GM10847 (cell line): Measurements from ENCODE around the gene OGFR.
A peak's percentile ranks its signal among the peaks of the same experiment; 100 is the strongest.

Experiments used
- POLR2A ChIP-seq: IDR thresholded peaks from 2 replicates; pipeline ENCODE4 v1.6.1; 2011; ENCODE audit not compliant: insufficient read length; ENCODE audit errors: extremely low read depth

The OGFR gene

DNA sequence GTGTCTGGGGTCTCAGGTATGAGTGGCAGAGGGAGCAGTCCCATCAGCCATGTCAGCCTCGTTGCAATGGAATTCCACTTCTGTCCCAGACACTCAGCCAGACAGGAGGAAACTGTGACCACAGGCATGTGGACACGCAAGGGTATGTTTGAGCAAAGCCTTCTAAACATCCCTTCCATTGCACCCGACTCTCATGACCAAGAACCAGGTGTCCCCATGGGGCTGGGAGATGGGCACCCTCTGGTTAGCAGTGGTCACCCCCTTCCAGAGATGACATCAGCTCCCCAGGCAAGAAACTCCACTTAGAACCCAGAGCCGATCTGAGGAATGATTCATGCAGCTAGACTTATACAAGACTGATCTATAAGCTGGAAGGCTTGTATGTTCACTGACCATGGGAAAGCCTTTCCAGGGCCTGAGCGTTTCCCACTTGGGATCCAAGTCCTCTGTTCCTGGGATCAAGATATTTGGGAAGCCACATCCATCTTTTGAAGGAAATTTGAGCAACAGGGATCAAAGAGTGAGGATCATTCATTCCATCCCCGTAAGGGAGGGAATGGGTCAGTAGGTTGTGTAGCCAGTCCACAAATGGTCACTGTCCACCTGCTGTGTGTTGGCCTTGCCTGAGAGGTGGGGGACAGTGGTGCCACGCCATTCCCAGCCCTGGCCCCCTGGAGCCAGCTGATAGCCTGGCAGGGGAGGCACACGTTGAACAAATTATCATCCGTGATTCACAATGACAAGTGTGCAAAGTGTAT is 12.3 kb upstream of the OGFR start:
- no peak for TF ChIP-seq POLR2A

DNA sequence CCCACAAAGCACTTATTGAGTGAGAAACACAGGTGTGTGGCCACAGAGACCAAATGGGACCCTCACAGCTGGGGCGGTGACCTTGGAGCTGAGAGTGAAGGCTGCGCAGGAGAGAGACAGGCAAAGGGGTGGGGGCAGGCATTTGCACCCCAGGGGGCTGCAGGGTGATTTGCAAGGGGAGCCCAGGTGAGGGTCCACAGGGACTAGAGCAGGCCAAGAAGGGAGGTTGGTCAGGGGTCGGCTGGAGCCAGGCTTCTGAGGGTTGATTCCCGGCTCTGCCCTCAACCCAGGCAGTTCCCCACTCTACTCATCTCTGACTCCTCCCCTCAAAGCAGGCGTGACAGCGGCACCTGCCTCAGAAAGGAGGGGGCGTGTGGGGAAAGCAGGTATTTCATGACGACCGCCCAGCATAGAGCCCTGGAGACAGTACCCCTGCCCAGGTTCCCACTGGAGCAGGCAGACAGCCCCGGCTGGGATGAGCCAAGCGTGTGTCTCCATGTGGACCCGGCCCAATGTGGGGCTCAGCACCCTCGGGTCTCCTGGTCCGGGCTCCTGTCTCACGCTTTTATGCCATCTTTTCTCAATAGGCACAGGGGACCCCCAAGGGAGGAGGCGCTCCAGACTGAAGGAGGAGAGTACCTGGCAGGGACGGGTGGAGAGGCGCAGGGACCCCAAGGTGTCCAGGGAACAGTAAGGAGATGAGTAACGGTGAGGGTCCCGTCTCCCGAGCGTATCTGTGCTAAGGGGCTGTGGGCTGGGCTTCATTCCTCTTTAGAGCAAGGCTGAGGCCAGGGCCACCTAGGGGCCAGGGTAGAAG is 11.5 kb upstream of the OGFR start:
- no peak for TF ChIP-seq POLR2A

DNA sequence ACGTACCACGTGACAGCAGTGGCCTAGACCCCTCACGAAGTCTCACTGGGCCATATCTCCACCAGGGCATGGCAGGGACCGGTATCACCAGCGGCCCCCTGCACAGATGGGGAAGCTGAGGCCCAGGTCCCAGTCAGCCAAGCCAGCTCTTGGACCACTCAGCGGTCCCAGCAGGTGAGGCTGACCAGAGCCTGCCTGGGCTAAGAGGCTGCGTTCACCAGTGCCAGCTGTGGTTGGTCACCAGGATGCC is 11.0 kb upstream of the OGFR start:
- no peak for TF ChIP-seq POLR2A

DNA sequence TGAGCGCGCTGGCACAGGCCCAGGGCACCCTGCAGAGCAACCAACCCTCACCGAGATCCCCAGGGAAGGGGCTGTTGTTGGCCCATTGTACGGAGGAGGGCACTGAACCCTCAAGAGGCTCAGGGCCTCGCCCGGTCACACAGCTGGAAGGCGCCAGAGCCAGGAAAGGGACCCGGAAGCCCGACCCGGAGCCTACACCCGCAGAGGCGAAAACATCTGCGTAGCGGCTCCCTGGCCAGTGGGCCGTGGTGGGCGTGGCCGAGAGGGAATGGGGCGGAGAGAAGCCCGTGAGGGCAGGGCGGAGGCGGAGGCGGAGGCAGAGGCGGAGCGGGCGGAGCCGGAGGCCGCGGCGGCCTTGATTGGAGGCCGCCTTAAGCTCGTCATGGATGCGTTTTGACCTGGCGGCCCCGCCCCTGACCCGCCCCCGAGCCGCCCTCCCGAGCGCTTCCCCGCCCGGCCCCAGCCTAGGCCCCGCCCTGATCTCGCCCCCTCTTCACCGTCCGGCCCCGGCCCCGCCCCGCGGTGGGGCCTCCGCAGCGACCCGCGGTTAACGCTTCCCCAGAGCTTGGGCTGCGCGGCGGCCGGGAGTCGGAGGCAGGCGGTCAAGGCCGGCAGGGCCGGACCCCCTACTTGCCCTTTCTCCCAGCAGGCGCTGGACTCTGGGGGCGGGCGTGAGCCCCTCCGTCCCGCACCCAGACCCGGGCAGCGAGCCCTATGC is 10.5 kb upstream of the OGFR start:
- TF ChIP-seq POLR2A = peak; percentile 59

DNA sequence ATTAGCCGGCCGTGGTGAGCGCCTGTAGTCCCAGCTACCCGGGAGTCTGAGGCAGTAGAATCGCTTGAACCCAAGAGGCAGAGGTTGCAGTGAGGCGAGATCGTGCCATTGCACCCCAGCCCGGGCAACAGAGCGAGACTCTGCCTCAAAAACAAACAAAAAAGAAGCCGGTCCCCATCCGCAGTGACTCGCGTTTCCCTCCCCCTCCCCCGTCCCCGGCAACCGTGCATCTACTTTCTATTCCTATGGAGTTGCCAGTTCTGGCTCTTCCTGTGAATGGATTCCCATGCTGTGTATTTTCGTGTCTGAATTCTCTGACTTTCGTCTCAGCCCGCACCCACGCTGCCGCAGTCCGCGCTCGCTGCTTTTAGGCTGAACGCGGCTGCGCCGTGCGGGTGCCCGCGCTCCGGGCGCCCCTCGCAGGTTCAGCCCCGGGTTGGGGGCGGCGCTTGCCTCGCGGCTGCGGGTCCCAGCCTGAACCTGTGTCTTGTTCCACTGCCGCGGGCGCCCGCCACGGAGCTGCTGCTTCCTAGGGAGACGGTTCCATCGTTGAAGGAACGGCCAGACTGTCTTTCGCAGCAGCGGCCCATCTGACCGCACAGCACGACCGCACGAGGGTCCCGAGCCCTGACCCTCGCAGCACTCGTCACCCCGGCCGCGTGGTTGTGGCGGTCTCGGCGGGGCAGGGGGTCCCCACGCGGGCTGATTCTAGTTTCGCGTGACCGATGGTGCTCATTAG is 9.4 kb upstream of the OGFR start:
- peak; percentile 18 for TF ChIP-seq POLR2A

DNA sequence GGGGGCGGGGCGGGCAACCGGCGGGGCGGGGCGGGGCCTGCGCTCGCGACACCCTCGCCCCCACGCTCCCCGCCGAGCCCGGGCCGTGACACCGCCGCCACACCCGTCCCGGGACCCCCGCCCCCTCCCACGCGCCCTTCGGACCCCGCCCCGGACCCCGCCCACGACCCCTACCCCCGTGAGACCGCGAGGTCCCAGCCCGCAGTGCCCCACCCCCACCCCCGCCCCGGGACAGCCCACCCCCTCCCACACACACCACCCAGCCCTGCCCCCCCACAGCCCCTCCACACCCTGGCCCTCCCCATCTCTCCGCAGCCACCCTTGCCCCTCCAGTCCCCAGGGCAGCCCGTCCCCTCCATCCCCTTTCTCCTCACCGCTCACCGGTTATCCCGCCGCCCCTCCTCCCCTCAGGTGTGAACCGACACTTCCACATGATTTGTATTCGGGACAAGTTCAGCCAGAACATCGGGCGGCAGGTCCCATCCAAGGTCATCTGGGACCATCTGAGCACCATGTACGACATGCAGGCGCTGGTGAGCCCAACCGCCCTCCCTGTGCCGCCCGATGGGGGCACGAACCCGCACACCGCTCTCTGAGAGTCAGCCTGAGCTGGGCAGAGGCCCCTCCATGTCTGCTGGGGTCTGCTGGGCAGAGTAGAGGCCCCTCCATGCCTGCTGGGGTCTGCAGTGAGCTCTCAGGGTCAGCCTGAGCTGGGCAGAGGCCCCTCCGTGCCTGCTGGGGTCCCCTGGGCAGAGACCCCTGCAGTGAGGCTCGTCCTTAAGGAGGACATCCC is 7.7 kb upstream of the OGFR start:
- no peak for TF ChIP-seq POLR2A

DNA sequence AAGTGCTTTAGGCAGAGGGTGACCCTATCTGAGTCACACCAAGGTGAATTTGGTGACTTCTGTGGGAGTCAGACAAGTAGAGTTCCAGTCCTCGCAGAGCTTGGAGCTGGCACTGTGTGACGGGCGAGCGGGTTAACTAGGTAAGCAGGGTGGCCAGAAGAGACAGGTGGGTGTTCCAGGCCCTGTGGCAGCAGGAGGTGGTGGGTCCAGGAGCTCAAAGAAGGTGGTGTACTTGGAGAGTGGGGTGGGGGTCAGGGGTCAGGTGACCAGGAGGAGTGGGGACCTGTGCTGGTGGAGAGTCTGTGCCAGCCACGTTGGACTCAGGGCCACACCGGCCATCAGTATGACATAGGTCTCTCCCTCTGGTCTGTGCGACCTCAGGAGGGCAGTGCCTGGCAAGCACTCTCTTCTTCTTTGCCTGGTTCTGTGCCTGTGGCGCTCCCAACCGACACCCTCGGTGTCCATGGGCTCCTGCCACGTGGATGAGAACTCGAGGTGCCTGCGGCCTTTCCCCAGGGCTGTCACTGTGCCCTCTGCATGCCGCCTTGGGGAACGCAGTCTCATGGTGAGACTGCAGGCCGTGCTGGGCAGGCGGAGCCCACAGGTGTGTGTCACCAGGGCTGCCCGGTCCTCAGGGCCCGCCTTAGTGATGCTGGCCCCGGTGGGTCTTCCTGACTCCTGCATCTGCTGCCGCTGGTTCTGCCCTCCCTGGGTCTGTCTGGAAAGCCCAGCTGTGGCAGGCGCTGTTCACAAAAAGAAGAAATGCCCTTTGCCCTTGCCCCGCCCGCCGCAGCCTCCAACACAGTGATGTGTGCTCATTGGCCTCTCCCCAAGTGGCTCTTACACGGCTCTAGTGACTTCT is 6.7 kb upstream of the OGFR start:
- no peak for TF ChIP-seq POLR2A

DNA sequence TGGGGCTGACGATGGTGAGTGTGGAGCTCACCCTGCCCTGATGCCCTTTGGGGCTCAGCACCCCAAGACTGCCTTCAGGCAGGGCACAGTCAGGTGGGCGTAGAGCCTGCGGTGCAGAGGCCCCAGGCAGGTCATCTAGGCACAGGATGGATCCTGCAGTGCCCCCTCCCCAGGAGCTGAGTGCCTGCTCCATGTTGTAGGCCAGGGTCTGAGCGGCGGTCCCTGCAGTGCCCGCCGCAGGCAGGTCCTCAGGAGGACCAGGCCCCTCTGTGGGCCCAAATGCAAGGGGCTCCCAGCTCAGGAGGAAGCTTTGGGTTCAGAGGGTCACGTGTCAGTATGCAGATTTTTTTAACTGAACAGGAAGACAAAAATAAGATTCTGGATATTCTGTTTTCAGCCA is 5.6 kb upstream of the OGFR start:
- TF ChIP-seq POLR2A = no peak

DNA sequence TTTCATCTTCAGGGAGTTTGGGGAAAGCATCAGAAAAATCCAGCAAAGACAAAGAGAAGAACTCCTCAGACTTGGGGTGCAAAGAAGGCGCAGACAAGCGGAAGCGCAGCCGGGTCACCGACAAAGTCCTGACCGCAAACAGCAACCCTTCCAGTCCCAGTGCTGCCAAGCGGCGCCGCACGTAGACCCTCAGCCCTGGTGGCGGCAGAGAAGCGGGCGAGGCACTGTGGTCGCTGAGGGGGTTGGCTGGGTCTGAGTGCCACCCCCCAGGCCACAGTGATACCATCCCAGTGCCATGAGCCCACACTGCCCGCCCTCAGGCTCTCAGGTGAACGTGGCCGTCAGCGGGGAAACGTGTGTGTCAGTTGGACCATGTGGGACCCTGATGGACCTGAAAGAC is 5.2 kb upstream of the OGFR start:
- TF ChIP-seq POLR2A = no peak

DNA sequence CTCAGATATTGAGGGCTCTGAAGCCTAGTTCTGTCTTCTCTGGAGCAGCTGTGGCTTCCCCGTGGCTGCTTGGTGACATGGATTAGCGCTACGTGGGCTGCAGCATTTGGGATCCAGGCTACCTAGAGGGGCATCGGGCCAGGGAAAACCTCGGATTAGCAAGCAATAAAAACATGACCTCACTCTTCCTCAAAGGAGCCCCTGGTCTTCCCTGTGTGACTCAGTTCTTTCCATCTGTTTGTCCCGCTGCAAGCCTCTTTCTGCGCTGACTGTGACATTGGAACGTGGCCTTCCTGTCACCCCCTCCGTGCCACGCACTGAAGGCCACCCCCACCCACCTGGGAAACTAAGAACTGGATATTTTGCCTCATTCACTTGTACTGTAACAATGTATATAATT is 4.8 kb upstream of the OGFR start:
- no peak for TF ChIP-seq POLR2A

DNA sequence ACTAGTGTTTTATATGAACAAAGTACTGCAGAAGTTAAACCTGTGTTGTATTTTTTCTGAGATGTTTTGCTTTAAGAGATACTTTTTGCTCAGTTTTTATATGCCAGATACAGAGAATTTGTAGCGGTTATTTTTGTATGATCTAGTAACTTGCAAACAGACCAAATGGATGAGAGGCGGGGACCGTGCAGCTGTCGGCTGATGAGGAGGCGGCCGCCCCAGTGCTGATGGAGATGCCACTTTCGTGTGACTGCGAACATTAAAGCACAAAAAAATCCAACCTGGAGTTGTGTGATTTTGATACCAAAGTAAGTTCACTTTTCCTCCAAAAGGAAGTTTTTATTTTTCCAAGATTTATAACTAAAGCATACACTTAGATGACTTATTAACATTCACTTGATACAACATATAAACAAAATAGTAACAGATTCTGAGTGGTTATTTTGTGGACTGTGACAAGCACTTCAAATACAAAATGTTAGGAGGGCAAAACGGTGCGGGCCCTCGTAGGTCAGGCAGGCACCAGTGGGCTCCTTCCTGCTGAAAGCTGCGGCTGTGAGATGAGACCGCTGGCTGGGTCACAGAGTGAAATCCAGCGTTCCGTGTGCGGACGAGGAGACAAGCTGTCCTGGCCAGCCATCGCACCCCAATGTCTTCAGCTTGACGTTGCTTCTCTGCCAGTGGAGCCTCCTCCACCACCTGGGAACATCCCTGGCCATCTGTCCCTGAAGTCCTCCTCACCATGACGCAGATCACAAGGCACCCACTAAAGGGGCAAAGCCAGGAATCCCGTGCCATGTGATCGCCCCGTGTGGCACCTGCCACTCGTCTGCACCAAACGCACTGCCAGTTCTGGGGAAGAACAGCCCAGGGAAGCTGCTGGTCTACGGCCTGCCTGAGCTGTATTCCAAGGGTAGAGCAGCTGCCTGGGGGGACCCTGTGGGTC is 4.0 kb upstream of the OGFR start:
- no peak for TF ChIP-seq POLR2A

DNA sequence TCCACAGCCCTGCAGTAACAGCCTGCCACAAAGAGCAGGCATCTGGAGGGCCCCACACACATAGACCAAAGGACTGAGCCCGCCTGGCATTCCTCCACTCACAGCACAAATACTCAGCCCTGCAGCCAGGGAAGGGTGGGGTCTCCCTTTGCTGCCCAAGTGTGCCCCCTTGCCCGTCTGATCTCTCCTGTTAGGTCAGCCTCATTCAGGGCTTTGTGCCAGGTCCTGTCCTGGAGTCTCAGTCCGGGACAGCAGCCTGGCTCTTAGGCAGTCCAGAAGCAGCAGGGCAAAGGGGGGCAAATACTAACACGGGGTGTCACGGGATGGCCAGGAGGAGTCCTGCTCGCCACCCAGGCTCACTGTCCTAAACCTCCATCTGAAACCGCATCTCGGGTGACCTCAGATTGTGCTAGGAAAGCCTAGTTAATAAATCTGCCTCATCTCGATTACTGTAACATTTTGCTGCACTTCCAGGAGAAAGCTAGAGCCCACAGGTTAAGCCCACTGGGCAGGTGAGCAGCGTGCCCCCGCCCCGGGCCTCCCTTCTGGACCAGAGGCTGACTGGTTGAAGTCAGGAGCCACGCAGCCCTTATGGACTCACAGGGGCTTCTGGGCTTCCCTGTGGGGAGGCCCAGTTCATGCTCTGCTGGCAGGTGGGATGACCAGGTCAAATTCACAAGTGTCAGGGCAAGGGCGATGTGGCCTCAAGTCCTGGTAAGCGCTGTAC is 3.2 kb upstream of the OGFR start:
- no peak for TF ChIP-seq POLR2A
